Activated CD4-positive, alpha-beta T cell treated with anti-CD3 and anti-CD28 coated beads, Interleukin-10, Interleukin-2, amounts not matched to agents 100 ng/mL and 50 ng/mL, durations not matched to agents 16 hours and 8 hours (primary cell): ENCODE measurements around the gene C1GALT1C1L.
"Not testable (repeated sequence)": the region's sequence is repeated elsewhere in the genome, so short reads cannot be mapped to it uniquely, and the experiment has no call there.

Source experiments
- DNase-seq: peaks from one replicate; pipeline ENCODE4 v3.0.0-alpha.2; 2020

The C1GALT1C1L gene

DNA sequence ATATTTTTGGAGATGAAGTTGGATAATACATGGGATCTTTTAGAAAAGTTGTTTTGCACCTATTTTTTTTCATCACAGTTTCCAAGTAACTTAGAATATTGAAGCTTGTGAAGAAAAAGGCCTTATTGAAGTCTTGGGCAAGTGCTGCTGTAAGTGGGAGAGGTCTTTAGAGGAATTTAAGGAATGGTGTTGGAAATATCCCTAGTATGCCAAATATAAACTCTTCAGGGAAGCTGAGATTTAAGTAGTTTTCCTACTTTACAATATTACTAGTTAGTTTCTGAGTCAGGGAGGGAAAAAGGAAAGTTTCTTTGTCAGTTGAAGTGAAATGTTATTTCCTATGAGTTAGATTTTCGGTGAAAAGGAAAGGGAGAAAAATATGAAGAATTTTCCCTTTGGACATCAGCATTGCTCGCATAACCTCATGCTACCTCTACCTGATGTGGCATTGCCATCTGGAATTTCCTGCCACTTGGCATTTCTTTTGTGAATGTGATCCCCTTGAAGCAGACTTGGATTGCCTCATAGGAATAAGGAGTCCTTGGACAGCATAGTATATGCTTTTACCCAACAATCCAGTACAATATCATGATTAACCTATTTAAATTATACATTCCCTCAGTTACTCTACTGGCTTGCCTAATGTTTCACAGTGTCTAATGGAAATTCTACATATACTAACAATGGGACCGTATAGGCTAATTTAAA is 27.1 kb downstream of the C1GALT1C1L start:
- no peak for DNase-seq

DNA sequence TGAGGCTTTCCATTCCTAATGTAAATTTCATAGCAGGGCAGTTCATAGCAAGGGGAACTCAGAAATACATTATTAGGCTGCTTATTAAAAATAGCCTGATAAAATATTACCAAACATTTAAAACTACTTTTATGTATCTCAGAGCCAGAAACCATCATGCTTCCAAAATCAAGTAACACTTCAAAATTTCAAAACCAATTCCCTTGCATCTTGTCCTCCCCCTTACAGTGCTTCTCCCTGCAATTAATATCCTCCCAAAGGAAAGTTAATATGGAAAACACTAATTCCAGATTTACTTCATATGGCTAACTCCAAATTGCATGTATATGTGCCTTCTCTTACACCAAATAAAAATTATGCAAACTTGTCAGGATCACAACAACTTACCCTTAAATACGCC is 32.5 kb downstream of the C1GALT1C1L start:
- DNase-seq = no peak

DNA sequence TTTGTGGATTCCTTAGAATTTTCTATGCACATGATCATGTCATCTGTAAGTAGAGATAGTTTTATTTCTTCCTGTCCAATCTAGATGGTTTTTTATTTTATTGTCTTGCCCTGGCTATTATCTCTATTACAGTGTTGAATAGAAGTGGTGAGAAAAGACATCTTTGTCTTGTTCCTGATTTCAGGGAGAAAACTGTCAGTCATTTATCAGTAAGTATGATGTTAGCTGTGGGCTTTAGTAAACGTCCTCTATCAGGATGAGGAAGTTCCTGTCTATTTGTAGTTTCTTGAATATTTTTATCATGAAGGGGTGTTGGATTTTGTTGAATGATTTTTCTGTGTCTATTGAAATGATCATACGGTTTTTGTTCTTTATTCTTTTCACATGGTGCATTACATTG is 33.9 kb downstream of the C1GALT1C1L start:
- no peak for DNase-seq

DNA sequence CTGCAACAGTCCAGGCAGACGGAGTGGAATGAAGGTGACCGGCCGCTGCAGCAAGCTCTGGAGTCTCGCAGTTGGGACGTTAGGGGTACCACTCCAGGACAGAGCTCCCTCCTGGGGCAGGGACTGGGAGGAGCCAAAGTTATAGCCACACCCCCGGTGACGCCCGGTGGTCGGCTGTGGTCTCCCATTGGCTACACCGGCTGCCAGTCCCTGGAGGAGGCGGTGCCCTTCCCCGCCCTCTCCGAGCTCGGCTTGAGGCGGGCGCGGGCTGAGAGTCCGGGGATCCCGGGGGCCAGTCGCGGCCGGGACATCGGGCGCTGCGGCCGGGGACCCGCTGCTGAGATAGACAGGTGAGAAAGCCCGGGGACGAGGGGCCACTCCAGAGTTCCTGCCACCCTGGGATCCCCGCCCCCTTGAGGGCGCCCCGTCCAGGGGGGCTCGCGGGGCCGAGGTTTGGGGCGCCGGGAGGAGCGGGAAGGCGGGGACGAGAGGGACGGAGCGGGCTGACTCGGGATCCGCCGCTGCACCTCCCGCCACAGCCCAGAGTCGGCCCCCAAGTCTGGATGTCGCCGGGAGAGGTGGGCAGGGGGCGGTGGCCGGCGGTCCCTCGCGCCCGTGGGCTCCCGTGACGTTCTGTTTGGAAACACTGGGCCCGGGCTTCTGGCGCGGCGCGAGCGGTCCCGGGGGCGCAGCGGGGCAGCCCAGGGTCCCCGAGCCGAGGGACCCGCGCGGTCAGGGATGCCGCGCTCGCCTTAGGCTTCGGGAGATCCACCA is 39.0 kb downstream of the C1GALT1C1L start, which contains the start of gene PLEKHH2:
TSS of gene PLEKHH2 (plus strand) at position 231 of the 774 bp plus-strand sequence. CDS start 7,414 bp downstream, outside the sequence.
- DNase-seq = peak; percentile 90

DNA sequence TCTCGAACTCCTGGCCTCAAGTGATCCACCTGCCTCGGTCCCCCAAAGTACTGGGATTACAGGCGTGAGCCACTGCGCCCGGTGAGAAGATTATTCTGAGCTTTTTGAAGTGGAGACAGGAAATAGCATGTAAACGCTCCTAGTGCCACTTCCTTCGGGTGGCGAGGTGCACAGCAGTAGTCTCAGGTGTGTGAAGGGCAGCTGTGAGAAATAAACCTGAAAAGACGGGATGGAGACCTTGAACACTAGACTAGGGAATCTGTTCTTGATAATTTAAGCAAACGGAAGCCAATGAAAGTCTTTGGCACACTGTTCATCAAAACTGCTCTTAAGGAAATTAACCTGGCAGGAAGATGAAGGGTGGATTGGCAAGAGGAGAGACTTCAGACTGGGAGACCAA is 39.6 kb downstream of the C1GALT1C1L start:
- DNase-seq = peak; percentile 20

DNA sequence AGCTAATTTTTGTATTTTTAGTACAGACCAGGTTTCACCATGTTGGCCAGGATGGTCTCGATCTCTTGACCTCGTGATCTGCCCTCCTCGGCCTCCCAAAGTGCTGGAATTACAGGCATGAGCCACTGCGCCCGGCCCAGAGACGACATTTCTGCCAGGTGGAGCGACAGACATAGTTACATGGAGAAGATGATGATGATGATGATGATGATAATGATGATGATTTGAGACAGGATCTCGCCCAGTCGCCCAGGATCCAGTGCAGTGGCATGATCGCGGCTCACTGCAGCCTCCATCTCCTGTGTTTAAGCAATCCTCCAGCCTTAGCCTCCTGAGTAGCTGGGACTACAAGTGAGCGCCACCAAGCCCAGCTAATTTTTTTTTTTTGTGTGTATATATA is 40.1 kb downstream of the C1GALT1C1L start:
- DNase-seq = not testable (repeated sequence)

DNA sequence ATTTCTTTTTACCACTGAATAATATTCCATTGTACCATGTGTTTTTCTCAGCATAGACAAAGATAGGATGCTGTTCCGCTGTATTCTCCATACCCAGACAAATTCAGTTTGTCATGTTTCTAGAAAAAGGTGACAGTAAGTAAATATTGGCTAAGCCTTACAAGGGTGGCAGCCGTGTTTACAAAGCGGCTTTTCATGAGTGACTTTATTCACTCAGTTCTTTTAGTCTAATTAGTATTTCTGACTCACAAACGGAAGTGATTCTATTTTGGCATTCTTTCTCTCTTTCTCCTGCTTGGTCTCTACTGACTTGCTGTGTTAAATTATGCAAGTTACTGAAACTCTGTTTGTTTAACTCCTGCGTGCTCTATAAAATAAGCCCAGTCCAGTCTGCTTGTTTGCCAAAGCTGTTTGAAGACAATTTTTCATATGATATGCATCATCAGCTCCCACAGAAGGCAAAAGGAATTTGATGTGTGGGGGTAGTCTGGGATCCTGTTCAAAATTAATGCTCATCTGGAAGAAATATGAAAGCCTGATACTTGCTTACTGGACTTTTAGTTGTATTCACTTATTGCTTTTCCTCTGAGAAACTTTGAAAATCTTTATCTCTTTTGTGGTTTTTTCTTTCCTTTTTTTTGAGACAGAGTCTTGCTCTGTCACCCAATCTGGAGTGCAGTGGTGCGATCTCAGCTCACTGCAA is 41.5 kb downstream of the C1GALT1C1L start:
- DNase-seq = no peak

DNA sequence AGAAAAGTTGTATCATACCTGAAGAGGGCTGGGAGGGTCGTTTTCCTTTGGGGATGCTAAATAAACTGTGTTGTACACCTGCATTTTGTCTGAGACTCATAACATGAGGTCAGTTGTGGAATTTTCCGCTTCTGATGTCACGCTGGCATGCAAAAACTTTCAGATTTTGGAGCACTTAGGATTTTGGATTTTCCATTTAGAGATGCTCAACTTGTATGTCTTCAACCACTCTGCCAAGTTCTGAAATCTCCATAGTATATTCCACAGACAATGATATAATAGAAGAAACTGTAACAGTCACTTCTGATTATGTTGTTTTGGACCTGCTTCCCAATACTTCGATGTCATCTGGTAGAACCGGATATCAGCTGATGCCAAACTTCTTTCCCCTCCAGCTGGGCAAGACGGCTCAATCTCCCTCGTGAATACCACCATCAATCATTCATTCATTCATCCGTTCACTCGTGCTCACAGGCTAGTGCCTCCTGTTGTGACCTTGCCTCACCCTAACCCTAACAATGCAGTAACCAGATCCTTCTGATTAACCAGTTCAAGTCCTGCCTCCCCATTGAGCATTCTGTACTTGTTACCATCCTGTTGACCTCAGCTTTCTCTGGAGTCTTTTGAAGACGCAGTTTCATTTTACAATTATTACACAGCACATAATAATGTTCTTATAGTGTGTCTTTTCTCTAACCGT is 44.5 kb downstream of the C1GALT1C1L start:
- no peak for DNase-seq
